Measurements from ENCODE around the gene SYT9.
"Not testable (repeated sequence)": the region's sequence is repeated elsewhere in the genome, so short reads cannot be mapped to it uniquely, and the experiment has no call there.

Gene SYT9

DNA sequence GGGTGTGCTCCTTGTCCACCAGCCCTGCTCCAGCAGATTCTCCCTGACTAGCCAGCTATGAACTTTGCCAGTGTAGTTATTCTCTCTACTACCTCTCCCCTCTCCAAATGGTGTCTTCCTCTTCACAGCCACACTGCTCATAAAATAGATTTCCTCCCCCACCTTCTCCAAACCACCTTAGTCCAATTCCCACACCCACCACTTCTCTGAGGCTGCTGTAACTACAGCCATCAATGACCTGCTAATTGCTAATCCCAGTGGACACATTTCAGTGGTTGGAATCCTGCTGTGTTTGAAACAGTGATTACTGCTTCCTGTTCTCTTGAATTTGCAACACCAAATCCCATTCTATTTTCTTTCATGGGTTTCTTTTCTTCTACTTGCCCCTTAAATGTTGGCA lies 23.4 kb downstream of the SYT9 start:
- no peak for DNase-seq

DNA sequence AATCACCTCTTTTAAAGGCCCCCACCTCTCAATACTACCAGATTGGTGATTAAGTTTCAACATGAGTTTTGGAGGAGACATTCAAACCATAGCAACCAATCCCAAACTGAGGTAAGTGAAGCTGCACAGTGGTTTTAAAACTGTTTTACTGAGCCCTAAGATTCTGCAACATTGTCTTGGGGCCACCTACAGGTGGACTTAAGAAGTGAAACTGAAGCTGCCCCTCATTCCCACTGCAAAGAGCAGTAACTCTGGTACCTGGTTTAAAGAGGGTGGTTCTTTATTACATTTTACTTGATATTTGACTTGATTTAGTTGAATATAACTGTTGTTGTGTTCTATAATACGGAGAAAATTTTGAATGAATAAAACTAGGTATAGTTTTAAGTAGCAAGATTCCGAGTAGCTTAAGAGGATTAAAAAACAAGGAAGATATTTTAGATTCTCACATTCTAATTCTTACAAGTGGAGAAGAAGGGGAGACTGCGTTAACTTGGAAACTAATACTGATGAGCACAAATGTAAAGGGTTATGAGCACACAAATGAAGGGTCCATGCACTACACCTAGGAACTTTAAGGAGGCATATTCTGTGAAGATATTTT lies 26.7 kb downstream of the SYT9 start:
- DNase-seq = peak in 1 of 2 donors; percentile 22

DNA sequence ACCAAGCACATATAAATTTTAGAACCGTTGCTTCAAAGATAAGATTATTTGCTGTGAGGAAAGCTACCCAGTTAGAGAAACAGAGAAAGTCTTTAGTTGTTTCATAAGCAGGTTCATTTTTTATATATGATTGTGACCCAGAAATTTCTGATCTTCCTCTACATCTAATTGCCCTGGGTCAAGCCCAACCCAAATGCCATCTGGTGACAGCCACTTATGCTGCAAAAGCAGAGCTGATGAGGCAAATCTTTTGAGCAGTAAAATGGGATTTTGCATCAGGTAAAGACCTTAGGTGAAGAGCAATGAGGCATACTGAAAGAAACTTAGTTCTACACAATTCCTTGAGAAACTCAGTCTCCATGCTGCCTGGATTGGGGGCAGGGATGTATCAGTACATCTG lies 28.0 kb downstream of the SYT9 start:
- no peak for DNase-seq

DNA sequence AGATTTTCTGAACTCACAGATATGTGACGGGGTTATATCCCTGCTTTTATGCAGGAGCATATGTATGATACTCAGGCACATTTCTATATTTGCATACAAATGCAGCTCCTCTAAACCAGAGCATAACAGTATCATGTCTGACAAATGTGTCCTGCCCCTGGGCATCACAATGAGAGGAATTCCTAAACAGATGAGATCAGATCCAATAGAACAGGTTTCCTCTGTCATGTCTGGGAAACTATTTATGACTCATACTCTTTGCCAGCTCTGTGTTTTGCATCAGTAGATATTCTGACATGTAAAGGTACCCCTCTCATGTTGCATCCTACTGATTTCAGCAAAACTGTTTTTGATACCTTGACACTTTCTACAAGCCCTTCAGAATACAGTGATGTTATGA lies 29.4 kb downstream of the SYT9 start:
- no peak for DNase-seq

DNA sequence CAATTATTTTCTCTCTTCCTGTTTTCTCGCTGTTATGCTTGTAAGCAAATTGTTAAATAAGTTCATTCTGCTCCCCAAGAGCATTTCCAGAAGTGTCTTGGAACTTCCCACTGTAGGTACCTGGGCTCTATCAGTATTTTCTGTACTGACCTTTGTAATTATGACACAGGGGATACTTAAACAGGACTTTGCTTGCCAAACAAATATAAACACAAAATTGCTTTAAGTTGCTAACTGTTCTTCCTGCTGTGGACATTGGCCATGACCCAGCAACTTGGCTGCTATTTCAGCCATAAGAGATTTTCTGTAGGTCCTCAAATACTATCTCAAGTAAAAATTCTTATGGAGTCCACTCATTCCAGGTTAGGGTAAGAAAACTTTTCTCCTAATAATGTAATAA lies 30.1 kb downstream of the SYT9 start:
- DNase-seq = no peak

DNA sequence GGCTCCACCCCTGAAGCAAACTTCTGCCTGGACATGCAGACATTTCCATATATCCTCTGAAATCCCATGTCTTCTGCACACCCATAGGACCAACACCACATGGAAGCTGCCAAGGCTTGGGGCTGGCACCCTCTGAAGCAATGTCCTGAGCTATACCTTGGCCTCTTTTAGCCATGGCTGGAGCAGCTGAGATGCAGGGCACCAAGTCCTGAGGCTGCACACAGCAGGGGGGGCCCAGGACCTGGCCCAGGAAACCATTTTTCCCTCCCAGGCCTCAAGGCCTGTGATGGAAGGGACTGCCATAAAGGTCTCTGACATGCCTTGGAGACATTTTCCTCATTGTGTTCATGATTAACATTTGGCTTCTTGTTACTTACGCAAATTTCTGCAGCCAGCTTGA lies 34.5 kb downstream of the SYT9 start:
- DNase-seq = no peak

DNA sequence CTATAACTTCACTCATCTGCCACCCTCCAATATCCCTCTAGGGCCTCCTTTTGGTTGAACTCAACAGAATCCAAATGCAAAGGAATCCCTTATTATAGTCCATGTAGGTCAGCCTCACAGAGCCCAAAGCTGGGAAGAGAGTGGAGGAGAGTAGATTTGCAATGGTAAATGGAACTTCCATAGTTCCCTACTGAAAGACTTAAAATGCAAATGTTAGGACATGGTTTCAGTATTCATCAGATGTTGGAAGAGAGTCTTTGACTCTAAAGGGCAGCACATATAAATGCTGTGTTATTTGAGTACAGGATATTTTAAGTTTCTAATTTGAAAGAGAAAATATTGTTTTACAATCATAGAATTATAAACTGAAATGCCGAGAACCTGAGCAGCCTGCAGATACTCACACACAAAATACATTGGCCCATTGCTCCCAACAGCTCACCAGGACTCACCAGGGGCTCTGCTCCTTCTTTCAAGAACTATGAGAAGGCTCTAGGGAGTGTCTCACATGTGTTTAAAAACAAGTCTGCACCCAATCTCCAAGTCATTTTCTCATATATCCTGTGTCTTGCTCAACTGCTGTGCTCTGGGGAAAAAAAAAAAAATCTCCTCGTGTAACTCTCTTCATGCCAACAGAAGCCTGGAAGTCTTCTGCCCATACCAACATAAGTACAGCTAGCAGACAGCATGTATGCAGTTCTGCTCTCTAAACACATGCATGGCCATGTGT lies 39.6 kb downstream of the SYT9 start:
- no peak for DNase-seq

DNA sequence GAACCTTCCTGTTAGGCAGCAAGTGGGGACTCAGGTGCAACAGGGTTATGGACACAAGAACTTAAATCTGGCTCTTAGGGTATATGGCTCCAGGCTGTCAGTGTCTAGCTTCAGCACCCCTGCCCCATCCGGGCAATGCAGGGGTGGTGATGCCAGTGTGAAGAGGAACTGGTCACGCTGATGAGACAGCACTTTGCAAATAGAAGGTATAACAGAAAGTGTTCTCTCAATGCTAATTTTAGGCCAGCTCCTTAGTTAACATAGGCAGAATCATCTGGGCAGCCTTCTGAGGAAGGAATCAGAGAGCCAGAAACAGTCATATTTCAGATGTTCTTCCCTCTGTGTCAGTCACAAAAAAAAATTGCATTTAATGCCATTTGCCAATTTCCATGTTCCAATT lies 41.2 kb downstream of the SYT9 start:
- no peak for DNase-seq

DNA sequence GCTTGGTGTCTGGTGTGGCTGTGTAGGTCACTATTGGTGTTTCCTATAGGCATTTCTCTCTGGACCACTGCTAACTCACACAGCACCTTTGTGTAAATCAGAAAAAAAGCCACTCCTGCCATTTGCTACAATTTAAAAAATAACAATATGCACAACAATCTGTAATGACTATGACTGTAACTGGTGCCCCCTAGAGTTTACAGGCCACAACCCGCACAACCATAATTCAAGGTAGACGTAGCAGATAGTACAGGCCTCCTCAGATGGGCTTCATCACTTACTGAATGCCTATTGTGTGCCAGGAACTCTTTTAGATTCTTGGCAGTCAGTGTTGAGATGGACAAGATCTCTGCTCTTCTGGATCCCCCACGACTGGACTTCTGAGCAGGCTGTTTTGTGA lies 47.7 kb downstream of the SYT9 start:
- DNase-seq = no peak

DNA sequence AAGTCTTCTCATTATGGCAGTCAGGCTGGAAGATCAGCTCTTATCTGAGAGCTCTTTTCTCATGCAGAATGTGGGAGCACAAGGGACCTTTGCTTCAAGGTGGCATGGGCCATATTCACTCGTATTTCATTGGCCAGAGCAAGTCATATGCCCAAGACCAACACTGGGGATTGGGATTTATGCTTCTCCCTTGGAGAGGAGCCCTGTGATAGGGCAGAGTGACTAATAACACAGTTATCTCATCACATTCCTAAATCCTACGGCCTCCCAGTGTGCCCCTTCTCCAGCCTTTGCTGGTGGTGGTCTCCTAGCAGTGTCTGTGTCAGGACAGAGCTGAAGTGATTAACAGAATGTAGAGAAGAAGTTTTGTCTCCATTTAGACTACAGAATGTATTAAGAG lies 48.6 kb downstream of the SYT9 start:
- no peak for DNase-seq

DNA sequence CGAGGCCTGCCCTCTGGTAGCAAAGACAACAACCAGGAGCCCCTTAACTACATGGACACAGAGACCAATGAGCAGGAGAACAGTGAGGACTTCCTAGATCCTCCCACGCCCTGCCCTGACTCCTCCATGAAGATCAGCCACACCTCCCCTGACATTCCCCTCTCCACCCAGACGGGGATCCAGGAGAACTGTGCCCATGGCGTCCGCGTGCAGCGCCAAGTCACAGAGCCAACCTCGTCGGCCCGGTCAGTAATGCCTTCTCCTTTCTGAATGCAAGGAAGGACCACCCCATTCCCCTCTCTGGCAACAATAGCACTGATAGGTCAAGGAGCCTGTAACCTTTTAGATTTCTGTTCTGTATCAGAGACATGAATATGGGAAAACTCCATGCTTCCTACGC lies 51.4 kb downstream of the SYT9 start:
- DNase-seq = no peak

DNA sequence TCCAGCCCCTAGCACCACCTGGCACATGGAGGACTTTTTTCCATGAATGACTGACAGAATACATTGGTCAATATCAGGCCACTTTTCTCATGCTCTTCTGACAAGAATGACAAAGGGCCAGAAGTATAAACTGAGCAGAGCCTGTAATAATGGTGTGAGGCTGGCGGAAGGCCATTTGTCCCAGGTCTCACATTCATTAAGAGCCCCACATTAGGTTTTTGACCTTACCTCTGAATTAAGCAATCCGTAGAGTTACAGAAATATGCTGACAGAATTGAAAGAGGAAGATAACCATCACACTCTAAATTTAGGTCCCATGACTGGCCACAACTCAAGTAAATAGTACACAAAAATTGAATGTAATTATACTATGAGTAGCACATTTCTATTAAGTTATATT lies 55.2 kb downstream of the SYT9 start:
- DNase-seq = no peak

DNA sequence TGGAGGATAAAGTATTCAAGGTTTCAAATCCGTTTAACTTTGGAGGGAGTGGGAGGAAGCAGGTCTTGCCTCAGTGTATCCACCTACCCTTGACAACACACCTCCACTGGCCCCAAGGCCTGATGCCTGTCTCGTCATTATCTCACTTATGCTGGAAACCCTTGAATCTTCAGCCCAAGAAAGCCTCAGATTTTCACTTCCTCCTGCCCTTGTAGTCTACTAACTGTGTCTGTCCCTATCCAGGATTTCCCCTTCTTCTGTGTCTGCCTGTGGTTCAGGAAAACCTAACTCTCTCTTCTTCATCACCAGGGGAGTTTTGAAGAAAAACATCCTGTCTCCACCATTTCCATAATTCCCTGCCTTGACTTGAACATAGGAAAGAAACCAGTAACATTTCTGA lies 56.1 kb downstream of the SYT9 start:
- no peak for DNase-seq

DNA sequence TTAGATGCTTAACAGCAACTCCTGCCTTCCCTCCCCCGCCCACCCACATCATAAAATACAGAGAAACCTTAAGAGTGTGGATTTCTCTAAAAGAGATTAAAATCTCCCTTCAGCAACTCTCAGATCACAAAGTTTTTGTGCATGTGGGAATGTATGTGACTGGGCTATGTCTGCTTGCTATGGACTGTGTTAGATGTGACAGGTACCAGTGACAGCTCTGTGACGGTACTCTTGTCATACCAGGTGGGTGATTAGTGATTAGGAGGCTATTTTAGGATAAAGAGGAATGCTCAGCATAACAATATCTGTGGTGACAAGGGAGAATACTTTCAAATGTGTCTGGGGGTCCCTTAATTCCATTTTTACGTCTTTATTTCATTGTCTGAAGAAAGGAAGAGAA lies 60.2 kb downstream of the SYT9 start:
- DNase-seq = no peak

DNA sequence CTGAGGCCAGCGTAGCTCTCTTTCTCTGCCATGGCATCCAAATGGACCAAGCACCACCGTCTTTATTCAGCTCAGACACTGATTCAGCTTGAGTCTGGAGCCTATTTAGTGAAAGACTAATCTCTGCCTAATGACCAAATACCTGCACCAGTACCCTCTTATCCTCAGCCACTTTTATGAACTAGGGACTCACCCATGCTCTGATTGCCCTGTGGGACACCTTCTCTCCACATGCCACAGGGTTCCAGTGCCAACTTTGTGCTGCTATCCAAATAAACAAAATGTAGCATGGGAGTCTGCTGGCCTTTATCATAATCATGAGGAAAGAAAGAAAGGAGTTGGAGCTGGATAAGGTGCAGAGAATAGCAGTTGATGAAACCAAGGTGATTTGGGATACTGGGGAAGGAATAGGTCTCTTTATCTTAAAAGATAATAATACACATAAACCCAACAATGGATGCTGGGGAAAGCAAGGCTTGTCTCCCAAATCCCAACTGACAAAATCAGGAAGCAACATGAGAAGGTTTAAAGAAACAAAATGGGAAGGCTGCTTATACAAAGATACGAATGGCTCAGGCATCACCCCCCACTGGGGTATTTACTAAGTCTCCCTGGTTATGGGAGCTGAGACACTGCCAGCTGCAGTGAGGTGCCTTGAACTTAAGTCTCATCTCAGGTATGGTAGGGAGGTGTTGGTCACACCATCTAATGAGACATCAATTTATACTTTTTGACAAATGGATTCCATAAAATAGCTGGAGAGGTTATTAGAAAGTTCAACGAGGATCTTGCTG lies 63.3 kb downstream of the SYT9 start:
- DNase-seq = no peak

DNA sequence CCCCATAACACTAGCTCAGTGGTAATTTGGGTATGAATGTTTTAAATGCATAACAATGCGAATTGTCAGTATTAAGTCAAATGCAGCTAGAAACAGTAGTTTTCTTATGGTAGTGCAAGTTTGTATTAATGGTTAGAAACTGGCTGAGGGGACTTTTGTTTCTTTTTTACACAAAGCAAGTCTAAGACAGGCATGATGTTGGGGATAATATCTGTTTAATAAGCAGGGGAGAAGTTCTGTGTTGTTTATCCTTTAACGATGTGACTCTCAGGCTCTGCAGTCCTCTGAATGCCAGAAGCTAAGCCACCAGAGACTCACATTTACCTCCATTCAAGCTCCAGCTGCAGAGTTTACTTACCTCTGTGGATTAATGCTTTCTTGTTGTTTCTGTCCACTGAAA lies 67.8 kb downstream of the SYT9 start:
- DNase-seq = no peak

DNA sequence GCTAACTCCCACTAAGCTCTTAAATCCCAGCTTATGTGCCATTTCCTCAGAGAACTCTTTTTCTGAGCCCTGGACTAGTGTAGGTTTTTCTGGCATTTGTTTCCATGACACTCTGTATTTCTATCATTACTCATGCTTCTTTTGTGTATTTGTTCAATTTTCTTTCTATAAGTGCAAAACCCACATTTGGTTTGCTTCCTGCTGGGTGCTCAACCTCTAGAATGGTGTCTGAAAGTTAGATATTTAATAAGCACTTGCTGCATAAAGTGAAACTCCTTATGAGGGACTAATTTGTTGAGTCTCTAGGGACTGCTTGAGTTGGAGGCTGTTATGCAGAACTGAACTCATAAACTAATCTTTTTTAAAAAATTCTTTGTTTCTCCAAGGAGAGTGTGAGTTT lies 68.6 kb downstream of the SYT9 start:
- DNase-seq = no peak

DNA sequence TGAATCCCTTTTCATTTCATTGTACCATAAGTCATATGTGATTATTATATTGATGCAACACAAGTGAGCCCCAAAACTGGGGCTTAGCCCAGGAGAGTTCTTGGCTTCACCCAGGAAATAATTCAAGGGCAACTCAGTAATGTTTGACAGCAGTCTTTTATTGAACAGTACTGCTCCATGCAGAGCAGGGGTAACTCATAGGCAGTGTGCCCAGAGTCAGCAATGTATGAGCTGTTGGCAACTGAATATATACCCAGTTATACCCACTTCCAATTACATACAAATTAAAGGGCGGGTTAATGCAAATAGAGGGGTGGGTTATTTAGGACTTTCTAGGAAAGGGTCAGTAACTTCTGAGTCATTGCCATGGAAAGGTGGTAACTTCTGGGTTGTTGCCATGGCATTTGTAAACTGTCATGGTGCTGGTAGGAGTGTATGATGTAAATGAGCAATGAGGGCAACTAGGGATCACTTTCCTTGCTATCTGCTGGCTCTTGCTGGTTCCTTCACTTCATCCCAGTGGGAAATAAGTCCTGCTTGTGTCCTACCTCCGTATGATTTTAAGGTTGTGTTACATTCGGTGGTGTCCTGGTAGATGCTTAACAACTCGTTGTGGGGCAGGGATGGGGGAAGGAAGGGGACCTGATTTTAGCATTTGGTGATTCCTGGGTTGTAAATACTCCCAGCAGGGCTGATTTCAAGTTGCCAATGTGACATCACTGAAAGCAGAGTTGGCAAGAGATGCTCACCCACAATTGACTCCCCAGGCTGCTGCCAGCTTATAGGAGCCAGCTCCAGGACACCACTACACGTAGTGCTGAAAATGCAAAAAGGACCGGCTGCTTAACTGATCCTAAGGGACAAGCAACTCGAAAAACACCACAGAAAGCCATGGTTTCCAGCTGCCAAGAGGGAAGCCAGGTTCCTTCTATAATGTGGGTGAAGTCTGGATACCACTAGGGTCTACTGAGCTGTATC lies 70.1 kb downstream of the SYT9 start:
- no peak for DNase-seq

DNA sequence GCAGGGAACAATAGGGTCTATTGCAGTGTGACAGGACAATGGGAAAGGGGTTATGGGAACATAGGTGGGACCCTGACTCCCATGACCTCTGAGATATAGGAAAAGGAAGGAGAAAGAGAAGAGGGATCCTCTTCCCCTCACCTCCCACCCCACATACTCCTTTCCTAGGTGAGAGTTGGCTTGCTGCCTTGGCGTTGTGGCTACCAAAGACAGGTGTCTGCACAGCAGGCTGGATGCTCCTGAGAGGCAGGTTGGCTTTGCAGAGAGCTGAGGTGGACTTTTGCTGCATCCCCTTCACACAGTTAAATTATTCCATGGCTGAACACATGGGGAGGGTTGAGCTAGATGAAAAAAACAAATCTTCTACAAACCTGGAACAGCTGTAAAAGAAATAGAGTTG lies 80.7 kb downstream of the SYT9 start:
- no peak for DNase-seq

DNA sequence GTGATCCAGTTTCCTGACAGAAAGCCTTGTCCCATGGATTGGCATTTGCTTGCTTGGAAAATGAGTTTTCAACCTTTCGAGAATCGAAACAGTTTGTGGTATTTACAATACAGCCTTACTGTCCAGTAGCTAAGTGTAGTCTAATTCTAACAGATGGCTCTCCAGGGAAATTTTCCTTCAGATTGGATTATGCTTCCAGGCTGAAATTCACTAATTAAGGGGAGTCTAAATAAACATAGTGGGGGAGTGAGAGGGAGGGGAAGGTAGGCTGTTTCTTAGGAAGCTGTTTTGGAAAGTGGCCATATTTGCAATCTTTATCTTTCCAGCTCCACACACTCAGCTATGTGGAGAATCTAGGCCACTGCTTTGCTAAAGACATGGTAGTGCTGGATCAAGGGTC lies 81.3 kb downstream of the SYT9 start:
- no peak for DNase-seq

DNA sequence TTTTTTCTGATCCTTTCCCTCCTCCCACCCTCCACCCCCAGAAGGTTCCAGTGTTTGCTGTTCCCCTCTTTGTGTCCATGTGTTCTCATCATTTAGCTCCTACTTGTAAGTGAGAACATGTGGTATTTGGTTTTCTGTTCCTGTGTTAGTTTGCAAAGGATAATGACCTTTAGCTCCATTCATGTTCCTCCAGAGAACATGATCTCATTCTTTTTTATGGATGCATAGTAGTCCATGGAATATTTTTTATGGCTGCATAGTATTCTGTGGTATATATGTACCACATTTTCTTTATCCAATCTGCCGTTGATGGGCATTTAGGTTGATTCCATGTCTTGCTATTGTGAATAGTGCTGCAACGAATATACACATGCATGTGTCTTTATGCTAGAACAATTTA lies 83.7 kb downstream of the SYT9 start:
- not testable (repeated sequence) for DNase-seq

DNA sequence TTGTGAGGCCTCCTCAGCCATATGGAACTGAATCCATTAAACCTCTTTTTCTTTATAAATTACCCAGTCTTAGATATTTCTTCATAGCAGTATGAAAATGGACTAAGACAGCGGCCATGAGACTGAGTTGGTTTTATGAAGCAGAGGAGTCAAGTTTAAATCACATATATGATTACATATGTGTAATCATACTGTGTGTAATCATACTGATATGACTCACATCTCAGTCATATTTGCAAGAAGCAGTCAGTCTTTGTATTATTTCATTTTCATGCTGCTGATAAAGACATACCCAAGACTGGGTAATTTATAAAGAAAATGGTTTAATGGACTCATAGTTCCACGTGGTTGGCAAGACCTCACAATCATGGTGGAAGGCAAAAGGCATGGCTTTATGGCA lies 89.8 kb downstream of the SYT9 start:
- no peak for DNase-seq

Measured in hippocampal formation (tissue), 2 donors.